Duodenal mucosa (tissue), 2 donors: ENCODE data around the gene ZFAND2A.
"Not testable (repeated sequence)": the region's sequence is repeated elsewhere in the genome, so short reads cannot be mapped to it uniquely, and the experiment has no call there.

ENCODE experiments used
- H3K27ac ChIP-seq: one replicate; pipeline ENCODE4 v1.7.0; 2013; ENCODE audit warnings: low read depth, low read length
- H3K27me3 ChIP-seq, 2 donors: one replicate each; pipeline ENCODE4 v1.7.0; 2013; ENCODE audit warnings: low read length in 2 of 2, control low read depth in 1 of 2; ENCODE audit not compliant: insufficient read depth in 2 of 2, control insufficient read depth in 1 of 2
- H3K36me3 ChIP-seq, 2 donors: one replicate each; pipeline ENCODE4 v1.7.0; 2013; ENCODE audit warnings: low read length in 2 of 2, control low read depth in 1 of 2; ENCODE audit not compliant: insufficient read depth in 2 of 2, control insufficient read depth in 1 of 2
- H3K4me1 ChIP-seq, 2 donors: one replicate each; pipeline ENCODE4 v1.7.0; 2013; ENCODE audit warnings: low read length in 2 of 2, control low read depth in 1 of 2; ENCODE audit not compliant: insufficient read depth in 2 of 2, control insufficient read depth in 1 of 2
- H3K4me3 ChIP-seq, 2 donors: one replicate each; pipeline ENCODE4 v1.7.0; 2013; ENCODE audit warnings: low read length in 2 of 2, low read depth in 1 of 2
- H3K9ac ChIP-seq, 2 donors: one replicate each; pipeline ENCODE4 v1.7.0; 2013; ENCODE audit warnings: low read length in 2 of 2, low read depth in 1 of 2
- H3K9me3 ChIP-seq, 2 donors: one replicate each; pipeline ENCODE4 v1.7.0; 2013; ENCODE audit warnings: low read length in 2 of 2, control low read depth in 1 of 2; ENCODE audit not compliant: control insufficient read depth in 1 of 2

Gene ZFAND2A

DNA sequence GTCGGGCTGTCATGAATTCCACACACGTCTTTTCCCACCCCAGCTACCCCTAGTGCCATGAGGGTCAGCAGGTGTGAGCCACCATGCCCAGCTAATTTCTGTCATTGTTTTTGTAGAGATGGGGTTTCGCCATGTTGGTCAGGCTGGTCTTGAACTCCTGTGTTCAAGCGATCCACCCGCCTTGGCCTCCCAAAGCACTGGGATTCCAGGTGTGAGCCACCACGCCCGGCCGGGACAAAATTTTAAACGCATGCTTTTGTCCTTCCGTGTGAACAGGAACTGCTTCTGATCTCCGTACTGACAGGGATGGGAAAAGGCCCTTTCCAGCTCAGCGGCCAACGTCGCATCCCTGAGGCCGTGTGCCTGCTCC lies 15.6 kb upstream of the ZFAND2A start:
- Histone ChIP-seq H3K9ac (peak overlapping the region in 1 of 2 donors; percentile 39), H3K36me3 (no peaks in the 10 kb centered on the region), H3K27me3 (no peaks in the 10 kb centered on the region), H3K4me1 (peaks cover 8 to 12% of the 10 kb centered on the region in 2 donors), H3K4me3 (peak overlapping the region; percentile 42 to 66), H3K27ac (no peak overlapping the region), H3K9me3 (no peaks in the 10 kb centered on the region)

DNA sequence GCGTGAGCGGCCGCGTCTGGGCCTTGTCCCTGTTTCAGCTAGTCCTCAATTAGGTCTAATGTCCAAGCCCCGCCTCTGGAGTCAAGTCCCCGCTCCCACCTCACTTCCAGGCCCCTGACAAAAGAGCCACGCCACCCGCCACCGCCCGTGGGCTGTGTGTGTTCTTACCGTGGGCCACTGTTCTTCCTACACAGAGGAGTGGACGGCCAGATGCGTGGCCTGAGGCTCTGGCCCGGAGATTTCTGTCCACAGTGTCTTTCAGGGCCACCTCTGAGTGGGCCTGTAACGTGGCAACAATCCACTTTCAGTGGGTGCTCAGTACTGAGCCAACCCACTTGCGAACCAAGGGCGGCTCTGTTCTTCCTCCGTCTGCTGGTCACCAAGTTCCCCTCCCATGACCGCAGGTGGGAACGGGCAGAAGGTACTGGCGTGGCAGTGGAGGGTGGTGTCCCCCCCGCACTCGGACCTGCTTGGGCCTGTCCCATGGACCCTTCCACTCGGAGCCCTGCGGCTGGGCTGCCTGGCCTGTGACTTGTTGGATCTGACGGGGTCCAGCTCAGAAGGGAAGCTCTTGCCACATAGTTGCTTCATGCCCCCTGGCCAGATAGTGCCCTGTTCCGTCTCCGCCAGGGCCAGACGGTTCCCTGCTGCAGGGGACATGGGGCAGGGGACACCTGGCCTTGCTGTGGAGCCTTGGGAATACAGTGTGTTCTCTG lies 15.0 kb upstream of the ZFAND2A start:
- no peaks in the 10 kb centered on the region for H3K9me3 ChIP-seq
- no peaks in the 10 kb centered on the region for H3K27me3 ChIP-seq
- no peak overlapping the region for H3K4me3 ChIP-seq
- H3K27ac ChIP-seq = no peak overlapping the region
- H3K4me1 ChIP-seq = peaks cover 8 to 12% of the 10 kb centered on the region in 2 donors
- no peaks in the 10 kb centered on the region for H3K36me3 ChIP-seq
- H3K9ac ChIP-seq = no peak overlapping the region

DNA sequence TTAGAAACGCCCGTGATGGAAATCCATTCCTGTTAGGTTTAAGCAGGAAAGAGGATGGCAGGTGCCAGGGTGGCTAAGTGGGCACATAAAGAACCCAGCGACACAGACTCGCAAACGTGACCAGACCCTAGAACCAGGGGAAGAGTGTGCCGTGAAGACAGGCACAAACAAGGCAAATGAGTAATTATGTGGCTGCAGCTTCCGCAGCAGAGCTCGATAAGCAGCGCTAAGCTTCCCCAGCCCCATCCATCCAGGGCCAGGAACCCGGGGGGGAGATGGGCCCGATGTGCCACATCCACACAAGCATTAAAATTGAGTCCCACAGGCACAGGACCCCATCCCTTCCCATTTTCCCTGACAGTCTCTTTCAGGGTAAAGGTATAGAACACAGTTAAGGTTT lies 14.0 kb upstream of the ZFAND2A start:
- H3K4me1 ChIP-seq = peaks cover 8 to 12% of the 10 kb centered on the region in 2 donors
- no peak overlapping the region for H3K4me3 ChIP-seq
- H3K27me3 ChIP-seq = no peaks in the 10 kb centered on the region
- H3K9ac ChIP-seq = no peak overlapping the region
- no peaks in the 10 kb centered on the region for H3K36me3 ChIP-seq
- no peak overlapping the region for H3K27ac ChIP-seq
- H3K9me3 ChIP-seq = no peaks in the 10 kb centered on the region

DNA sequence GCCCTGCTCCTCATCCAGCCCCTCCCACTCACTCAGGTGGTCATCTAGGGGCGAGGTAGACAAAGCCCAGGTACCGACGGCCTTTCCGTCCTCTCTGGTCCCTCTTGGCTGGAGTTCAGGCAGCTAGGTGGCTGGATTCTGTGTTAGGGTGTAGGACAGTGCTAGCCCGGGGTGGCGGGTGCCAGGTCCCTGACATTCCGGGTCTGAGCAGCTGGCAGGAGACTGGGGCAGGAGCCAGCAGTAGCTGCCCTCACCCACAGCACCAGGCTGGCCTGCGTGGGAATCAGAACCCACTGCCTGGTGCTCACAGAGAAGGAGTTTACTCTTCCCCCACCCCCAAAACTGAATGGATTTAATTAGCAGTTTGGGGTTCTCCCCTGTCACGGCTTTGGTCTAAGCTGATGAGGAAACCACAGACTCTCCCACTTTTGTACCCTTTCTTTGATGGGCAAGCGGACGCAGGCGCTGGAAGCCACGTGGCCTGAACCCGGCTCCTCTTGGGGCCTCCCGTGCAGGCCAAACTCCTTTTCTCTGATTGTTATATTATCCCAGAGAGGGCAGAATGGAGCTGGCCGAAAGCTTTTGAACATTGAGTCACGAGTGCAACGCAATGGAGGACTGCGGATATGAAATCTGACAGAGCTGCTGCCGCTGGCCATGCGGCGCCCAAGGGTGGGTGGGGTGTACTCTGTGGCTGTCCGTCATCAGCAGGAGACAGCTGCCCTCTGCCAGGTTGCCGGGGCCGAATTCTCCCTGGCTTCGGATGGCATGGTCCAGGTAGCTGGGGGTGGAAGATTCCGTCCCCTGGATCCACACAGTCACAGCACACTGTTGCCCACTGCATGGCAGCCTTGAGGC lies 12.9 kb upstream of the ZFAND2A start:
- H3K9ac ChIP-seq = no peak overlapping the region
- no peaks in the 10 kb centered on the region for H3K9me3 ChIP-seq
- H3K4me3 ChIP-seq = no peak overlapping the region
- no peaks in the 10 kb centered on the region for H3K36me3 ChIP-seq
- no peak overlapping the region for H3K27ac ChIP-seq
- H3K27me3 ChIP-seq = no peaks in the 10 kb centered on the region
- H3K4me1 ChIP-seq = peaks cover 8 to 12% of the 10 kb centered on the region in 2 donors

DNA sequence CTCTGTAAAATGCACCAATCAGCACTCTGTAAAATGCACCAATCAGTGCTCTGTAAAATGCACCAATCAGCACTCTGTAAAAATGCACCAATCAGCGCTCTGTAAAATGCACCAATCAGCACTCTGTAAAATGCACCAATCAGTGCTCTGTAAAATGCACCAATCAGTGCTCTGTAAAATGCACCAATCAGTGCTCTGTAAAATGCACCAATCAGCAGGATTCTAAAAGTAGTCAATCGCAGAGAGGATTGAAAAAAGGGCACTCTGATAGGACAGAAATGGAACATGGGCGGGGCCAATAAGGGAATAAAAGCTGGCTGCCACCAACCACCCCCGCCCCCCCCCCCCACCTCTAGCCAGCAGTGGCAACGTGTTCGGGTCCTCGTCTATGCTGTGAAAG lies 11.5 kb upstream of the ZFAND2A start:
- not testable (repeated sequence) for H3K36me3 ChIP-seq, H3K27me3 ChIP-seq, H3K9me3 ChIP-seq, H3K27ac ChIP-seq, H3K4me3 ChIP-seq, H3K9ac ChIP-seq, H3K4me1 ChIP-seq

DNA sequence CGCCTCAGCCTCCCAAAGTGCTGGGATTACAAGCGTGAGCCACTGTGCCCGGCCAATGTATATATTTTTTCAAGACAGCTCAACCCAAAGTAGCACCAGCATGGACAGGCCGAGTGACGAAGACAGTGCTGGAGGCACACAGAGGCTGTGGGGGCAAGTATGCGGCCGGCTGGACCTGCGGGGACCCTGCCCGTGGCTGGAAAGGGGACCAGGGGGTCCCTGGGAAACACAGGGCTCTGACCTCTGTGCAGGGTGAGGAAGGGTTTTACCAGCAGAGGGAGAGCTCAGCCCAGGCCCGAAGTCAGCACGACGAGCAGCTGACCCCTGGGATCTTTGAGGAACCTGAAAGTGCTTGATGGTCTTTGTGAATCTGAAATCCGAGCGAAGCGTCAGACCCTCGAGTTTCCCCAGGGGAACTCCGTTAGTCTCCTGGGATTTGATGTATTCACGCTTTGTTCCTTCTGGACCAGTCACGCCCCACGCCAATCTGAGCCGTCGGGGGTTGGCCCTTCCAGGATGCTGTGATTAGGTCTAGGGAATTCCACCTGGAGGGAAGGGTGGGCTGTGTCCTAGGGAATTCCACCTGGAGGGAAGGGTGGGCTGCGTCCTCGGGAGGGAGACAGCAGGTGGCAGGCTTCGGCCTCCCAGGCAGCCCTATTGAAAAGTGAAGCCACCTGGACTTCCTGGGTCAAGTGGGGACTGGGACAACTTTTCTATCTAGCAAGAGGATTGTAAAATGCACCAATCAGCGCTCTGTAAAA lies 10.9 kb upstream of the ZFAND2A start:
- Histone ChIP-seq H3K27ac (no peak overlapping the region), H3K36me3 (no peaks in the 10 kb centered on the region), H3K4me3 (no peak overlapping the region), H3K4me1 (peaks cover 0 to 3% of the 10 kb centered on the region in 2 donors), H3K27me3 (no peaks in the 10 kb centered on the region), H3K9me3 (no peaks in the 10 kb centered on the region), H3K9ac (no peak overlapping the region)

- Histone ChIP-seq H3K27ac (no peak overlapping the region), H3K9ac (peak overlapping the region in 1 of 2 donors; percentile 1)
Measured at GRCh38 chr7:1169409-1170368, 9.7 kb upstream of the ZFAND2A start.

DNA sequence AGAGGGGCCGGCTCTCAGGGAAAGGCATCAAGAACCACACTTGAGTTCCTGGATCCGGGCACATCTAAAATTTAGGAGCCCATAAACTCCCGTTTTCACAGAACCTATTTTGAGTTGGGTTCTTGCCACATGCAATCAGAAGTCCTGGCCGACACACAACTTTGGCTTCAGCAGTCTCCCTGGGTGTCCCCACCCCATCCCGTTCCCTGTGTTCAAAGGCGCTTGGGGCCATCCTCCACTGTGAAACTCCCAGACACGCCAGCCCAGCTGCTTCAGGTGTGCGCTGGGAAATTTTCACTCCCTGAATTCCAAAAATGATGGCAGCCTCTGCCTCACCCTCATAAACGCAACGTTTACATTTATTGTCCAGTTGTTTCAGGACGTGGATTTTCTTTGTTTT lies 8.4 kb upstream of the ZFAND2A start:
- no peaks in the 10 kb centered on the region for H3K4me1 ChIP-seq
- H3K27me3 ChIP-seq = no peaks in the 10 kb centered on the region
- no peak overlapping the region for H3K9ac ChIP-seq
- no peak overlapping the region for H3K27ac ChIP-seq
- peaks cover 0 to 5% of the 10 kb centered on the region in 2 donors for H3K36me3 ChIP-seq
- no peak overlapping the region for H3K4me3 ChIP-seq
- H3K9me3 ChIP-seq = no peaks in the 10 kb centered on the region

More at GRCh38 chr7:1169409-1170368, 9.7 kb upstream of the ZFAND2A start:
- Histone ChIP-seq H3K9me3 (no peaks in the 10 kb centered on the region), H3K4me1 (no peaks in the 10 kb centered on the region), H3K36me3 (peaks cover 0 to under 1% of the 10 kb centered on the region in 2 donors), H3K27me3 (no peaks in the 10 kb centered on the region), H3K4me3 (peak overlapping the region; percentile 48 to 60)

DNA sequence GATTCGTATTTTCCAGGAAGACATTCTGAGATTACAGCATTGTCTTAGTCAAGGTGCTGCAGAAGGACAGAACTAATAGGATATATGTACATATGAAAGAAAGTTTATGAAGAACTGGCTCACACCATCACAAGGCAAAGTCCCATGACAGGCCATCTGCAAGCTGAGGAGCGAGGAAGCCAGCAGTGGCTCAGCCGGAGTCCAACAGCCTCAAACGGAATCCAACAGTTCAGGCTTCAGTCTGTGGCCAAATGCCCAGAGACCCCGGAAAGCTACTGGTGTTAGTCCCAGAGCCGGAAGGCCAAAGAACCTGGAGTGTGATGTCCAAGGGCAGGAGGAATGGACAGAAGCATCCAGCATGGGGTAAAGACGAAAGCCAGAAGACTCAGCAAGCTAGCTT lies 4.4 kb upstream of the ZFAND2A start:
- Histone ChIP-seq H3K9ac (no peak overlapping the region), H3K36me3 (peaks cover 0 to 10% of the 10 kb centered on the region in 2 donors), H3K4me3 (no peak overlapping the region), H3K9me3 (no peaks in the 10 kb centered on the region), H3K4me1 (peaks cover 0 to 10% of the 10 kb centered on the region in 2 donors), H3K27me3 (no peaks in the 10 kb centered on the region), H3K27ac (no peak overlapping the region)
